ENCODE measurements around the gene TLR3.
"Not testable (repeated sequence)": the region's sequence is repeated elsewhere in the genome, so short reads cannot be mapped to it uniquely, and the experiment has no call there.

The TLR3 gene

DNA sequence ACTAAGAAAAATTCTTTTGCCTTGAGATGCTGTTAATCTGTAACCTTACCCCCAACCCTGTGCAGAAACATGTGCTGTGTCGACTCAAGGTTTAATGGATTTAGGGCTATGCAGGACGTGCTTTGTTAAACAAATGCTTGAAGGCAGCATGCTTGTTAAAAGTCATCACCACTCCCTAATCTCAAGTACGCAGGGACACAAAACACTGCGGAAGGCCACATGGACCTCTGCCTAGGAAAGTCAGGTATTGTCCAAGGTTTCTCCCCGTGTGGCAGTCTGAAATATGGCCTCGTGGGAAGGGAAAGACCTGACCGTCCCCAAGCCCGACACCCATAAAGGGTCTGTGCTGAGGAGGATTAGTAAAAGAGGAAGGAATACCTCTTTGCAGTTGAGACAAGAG, 18.8 kb upstream of the TLR3 start:
- DNase-seq: not testable (repeated sequence)

DNA sequence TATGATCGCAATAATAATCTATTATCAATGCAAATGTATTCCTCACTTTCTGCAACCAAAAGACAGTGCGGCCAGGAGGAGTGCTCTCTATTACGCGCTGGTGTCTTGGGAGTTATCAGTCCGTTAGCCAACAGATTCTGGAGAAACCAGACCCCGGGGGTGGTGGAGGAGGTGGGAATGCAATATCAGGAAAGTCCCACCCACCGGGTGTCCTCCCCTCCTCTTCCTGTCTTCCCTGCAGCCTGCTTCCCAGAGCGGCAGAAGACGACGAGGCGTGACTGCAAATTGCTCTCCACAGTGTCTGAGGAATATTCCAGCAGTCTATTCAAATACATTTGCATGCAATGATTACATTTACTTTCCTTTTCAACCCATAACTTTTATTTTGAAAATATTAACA, 17.9 kb upstream of the TLR3 start:
- no peak for DNase-seq

DNA sequence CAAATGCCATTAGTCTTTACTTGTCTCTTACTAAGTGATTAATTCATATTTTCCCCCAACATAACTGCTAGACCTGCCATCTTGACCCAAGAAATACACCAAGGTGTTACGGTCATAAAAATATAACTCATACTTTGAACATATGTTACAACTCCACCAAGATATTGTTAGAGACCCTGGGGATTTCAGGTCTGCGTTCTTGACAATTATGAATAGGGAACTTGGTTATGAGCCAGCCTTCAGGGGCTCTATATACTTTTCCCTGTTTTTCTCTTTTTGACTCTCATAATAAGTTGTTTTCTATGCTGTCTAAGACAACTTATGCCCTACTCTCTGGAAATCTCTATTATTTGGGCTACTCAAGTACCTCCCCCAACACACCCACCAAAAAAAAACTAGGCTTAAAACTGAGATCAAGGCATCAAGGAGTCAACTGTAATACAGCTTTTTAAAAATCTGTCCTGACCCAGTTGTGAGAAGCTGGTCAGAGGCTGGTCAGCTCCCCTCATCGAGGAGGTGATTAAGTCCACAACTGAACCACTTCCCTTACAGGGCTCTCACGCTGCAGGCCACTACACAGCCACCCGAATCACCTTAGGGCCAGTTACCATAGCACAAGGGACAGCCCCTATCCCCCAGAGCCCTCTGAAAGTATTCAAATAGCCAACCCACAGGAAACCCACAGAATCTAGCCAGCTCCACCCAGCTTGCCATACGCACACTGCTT, 10.5 kb upstream of the TLR3 start:
- peak; percentile 31 for DNase-seq

DNA sequence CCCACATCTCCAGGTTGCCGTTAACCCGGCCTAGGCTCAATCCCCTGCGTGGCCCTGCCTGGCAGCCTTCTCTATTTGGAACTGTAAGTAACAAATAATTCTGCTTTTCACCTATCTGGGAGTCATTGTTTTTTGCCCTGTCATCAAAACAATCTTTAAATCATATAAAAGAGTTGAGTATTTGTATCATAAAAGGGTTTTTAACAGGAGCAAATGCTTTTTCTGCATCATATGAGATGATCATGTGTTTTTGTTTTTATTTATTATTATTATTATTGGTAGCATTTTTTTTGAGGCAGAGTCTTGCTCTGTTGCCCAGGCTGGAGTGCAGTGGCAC, 10.0 kb upstream of the TLR3 start:
- no peak for DNase-seq

DNA sequence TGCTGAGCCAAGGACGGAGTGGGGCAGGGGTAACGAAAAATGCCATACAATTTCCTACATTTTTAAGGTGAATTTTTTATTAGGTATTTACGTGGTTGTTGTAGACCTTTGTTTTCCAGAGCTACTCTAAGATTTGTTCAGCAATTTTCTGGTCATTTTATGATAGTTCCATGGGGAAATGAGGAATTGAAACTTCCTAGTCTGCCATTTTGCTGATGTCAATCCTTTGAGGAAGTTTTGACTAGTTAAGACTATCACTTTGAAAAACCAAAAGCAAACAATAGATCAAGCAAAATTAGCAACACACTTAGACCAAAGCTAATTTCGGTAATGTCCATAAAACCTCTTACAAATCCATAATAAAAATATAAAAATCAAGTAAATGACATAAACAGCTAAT, 7.0 kb upstream of the TLR3 start:
- DNase-seq: no peak

DNA sequence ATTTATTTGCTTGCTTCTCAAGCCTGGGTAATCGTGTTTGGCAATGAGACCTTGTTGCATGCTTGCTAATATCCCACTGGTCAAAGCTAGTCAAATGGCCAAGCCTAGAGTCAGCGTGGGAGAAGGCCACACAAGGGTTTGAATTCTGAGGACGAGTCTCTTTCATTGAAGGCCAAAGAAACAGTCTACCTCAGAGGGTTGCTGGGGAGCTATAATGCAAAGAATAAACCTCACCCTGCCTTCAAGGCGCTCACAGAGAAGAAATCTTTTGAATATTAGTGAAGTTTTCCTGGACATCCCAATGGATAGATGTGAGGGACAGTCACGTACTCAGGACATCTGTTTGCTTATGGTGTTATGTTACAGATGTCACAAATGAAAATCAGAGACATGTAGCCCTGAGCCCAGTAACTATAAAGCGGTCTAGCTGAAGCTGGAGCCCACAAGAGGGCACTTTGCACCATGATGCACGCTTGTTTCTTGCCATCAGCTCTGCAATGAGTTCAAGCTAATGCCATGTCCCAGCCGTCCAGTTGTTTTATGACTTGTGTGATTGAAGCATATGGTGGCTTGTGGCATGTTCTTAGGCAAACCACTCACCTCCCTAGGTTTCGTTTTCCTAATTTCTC, 1.1 kb upstream of the TLR3 start:
- no peak for DNase-seq

DNA sequence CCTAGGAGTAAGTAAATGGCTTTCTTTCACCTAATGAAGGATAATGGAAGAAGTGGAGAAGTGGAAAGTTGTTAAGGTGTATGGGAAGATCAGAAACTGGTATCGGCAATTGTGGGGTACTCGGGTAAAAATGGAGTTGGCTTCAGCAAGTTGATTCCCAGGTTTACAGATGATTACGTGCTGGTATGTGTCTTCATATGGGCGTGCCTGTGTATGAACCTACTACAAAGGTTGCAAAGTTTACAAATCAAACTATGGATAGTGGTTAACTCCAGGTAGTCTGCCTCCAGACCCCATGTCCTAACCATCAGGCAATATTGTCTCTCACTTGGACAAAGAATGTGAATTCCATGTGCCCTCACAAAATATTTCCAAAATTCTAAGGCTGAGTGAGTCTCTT, 773 bp downstream of the TLR3 start:
- DNase-seq: no peak

DNA sequence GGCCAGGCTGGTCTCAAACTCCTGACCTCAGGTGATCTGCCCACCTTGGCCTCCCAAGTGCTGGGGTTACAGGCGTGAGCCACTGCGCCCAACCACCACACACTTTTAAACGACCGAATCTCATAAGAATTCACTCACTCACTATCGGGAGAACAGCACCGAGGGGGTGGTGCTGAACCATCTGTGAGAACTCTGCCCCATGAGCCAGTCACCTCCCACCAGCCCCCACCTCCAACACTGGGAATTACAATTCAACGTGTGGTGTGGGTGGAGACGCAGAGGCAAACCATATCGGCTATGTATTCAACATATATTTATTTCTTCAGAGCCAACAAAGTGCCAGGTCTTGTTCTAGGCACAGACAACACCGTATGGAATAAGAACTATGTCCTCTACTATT, 3.6 kb downstream of the TLR3 start:
- no peak for DNase-seq

DNA sequence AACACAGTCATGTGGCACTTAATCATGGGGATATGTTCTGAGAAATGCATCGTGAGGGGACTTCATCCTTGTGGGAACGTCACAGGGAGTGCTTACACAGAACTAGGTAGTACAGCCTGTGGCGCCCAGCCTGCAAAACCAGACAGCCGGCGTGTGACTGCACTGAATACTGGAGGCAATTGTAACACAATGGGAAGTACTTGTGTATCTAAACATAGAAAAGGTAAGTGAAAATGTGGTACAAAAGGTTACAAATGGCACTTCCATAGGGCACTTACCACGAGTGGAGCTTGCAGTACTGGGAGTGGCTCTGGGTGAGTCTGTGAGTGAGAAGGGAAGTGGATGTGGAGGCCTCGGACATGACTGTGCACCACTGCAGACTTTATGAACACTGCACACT, 5.2 kb downstream of the TLR3 start:
- no peak for DNase-seq

DNA sequence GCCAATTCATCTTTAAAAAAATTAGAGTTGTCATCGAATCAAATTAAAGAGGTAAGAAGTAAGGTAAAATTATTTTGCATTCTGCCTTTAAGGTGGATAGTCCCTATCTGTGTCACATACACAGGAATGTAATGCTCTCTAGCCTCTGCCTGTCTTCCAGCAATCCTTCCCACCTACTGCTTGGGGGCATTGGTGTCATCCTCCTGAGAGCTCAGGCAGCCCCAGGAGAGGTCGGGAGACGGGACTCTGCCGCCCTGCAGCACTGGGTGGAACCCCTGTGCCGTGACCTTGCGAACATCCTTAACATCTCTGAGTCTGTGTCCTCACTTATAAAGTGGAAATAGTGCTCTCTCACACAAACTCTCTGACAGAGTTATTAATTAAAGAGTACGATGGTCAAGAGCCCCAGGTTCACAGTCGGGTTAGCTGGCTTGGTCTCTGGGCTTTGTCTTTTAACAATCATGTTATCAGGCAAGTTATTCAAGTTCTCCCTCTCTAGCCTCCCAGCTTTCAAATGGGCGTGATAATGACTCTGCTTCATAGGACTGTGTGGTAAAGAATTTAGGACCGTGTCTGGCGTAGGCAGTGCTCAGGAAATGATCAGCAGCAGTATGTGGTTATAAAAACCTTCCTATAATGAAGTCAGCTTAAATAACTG, 10.2 kb downstream of the TLR3 start:
- DNase-seq: no peak

DNA sequence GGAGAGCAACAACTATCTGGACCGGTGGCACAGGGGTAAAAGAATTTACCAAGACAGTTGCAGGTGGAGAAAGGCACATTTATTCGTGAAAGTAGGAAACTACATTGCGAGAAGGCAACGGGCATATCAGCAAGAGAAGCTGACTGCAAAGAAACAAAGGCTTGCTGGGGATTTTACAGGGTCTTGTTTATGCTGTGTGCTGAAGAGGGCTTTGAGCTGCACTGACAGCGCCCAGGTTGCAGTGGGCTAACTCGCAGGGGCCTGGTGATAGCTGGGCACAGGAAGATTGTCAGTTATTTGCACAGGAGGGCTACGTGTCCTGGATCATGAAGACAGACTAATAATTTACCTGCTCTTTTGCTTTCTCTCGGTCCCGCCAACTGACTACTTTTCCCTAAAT, 10.7 kb downstream of the TLR3 start:
- no peak for DNase-seq

DNA sequence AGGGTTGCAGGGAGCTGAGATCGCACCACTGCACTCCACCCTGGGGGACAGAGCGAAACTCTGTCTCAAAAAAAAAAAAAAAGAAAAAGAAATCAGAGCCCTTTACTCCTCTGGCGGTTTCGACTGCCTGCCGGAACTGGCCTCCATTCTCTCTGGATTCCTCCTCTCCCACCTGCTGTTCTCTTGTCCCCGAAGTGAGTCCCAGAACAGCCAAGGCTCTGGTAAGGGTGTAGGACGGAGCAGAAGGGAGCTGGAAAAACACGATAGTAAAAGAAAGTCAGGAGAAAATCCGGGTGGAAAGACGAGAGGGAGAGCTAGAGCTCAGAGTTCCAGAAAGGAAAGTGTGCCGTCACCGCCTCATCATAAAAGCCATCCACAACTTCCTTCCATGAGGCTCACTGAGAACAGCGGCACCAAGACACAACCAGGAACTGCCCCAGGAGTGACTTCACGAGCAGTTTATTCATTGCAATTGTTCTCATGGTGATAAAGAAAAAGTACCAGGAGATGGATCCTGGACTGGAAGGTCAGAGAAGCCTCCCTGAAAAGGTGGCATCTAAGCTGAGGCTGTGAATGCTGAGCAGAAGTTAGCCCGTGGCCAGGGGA, 12.3 kb downstream of the TLR3 start:
- DNase-seq: no peak

DNA sequence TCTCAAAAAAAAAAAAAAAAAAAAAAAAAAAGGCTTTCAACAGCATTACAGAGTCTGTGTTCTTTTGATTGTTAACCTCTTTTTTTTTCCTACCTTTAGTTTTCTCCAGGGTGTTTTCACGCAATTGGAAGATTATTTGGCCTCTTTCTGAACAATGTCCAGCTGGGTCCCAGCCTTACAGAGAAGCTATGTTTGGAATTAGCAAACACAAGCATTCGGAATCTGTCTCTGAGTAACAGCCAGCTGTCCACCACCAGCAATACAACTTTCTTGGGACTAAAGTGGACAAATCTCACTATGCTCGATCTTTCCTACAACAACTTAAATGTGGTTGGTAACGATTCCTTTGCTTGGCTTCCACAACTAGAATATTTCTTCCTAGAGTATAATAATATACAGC, 13.3 kb downstream of the TLR3 start:
- DNase-seq: no peak

DNA sequence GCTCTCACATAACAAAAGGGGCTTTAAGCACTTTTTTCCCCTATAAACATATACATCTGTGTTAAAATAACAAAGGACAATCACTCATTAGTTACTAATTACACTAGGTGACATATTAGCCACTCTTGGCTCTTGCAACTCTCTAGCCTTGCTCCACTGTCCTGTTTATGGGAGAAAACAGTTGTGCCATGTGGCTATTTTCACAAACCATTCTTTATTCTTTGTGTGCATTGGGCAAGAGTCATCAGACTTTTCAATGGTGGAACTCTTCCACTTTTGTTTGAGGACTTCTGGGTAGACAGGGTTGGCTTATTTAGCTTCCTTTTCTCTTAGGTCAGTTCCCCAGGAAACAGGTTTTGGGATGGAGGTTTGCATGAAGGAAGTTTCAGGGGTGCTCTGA, 19.6 kb downstream of the TLR3 start:
- DNase-seq: no peak

DNA sequence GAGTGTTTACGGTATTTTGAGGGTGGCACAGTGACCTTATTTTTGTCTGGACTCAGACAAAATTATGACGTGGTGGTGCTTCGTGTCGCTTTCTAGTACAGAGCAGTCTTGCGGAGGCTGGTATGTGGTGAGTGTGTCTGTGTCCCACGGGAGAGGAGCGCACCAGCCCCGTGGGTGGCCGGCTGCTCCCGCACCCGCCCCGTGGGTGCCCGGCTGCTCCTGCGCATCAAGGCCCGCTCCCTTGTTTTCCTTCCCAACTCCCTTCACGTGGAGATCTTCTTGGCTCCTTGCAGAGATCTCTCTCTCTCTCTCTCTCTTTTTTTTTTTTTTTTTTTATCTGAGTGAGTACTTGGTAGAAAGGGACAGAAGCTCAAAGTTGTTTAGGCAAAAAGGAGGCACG, 23.3 kb downstream of the TLR3 start:
- no peak for DNase-seq

DNA sequence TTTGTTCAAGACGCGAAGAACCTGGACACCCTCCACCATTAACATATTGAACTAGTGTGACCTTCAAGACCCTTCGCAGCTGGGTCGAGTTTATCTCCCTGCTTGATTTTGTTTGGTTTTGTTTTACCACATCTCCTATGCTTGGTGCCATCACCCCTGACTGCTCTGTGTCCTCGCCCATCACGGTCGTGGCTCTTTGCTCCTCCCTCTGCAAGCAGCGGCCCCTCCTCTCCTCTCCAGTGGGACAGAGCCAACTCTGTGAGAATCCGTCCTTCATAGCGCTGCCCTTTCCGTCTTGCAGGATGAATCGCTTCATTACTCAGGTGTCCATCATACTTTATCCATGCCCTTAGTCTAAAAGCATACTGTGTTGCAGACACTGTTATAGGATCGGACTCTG, 26.4 kb downstream of the TLR3 start:
- no peak for DNase-seq

DNA sequence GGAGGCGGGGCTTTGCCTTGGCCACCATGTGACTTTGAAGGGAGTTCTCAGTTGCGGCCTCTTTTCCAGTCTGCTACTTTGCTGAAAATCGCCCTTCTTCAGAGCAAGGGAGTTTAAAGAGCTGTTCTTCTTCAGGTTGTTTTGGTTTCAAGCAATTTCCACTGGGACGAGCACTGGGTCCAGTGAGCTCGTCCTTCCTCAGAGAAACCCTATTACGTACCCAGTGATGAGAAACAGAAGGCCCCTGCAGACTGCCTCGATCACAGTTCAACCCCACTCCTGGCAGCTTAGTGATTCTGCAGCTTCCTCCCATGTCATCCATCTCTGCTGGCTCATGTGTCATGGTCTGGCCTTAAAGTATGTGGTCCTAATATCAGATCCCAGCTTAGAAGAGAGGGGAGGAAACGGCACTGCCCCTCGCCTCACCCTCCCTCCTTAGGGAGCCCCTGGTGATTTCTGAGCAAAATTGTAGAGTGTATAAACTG, 27.8 kb downstream of the TLR3 start:
- DNase-seq: no peak

DNA sequence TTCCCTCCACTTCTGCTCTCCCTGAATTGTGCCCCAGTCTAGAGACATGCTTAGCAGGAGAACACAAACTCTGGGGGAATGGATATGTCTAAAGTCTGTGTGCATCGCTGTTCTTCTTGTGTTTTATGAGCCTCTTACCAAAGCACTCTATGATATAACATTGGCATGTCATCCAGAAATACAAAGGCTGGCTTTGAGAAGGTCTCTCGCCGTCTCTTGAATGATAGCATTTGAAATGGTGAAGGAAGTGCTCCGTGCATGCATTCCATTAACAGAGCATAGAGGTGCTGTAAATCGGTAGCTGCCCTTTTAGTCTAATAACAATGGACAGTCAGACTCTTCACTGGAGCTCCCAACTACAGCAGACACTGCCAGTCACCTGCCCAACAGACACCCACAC, 28.4 kb downstream of the TLR3 start:
- no peak for DNase-seq

DNA sequence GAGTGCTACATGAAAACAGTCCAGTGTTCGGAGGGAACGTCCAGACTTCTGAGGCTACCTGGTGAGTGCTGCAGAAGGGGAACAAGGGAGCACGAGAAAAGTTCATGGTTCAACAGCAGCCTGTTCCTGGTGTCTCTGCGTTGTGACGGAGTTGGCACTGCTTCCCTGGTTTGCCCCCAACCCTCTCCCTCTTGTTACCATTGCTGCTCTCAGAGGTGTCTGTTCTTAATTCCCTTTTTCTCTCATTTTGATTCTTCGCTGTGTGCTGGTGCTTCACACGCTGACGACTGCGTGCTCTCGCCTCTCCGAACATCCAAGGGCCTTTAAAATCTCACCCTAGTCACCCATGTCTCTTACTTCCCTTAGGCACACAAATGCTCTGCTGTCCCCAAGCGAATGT, 34.0 kb downstream of the TLR3 start:
- DNase-seq: no peak

DNA sequence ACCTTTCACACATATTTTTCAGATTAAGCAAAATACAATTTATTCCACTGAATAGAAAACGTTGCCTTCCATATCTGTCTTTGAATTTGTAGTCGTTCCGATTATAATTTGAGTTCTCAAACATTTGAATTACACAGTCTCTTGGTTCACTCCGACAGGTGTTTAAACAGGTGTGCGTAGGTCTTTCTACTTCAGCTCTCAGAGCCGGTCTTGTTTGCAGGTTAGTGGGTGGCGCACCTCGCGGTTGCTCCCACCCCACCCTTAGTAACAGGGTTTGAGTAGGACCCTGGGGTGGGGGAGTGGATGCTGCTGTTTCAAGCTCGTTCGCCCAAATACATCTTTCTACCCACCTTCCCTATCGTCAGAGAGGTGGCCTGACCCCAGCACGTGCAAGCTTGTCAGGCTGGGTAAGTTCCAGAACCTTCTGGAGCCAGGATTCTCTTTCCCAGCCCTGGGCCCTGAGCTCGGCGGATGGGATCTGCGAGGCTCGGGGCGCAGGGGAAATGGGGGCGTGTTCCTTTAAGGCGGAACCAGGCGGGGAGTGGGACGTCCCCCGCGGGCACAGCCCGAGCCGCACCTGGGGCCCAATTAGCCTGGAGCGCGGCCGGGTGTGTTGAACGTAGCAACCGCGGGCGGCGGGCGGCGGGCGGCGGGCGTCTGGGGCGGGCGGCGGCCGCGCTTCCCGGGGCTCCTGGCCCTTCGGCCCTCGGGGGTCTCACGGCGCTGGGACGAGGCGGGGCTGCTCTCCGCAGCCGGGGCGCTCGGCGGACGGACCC, 35.3 kb downstream of the TLR3 start, which contains the start of gene FAM149A:
FAM149A (plus strand) TSS at position 591 of the 776 bp plus-strand sequence.
- peak; percentile 40 for DNase-seq

DNA sequence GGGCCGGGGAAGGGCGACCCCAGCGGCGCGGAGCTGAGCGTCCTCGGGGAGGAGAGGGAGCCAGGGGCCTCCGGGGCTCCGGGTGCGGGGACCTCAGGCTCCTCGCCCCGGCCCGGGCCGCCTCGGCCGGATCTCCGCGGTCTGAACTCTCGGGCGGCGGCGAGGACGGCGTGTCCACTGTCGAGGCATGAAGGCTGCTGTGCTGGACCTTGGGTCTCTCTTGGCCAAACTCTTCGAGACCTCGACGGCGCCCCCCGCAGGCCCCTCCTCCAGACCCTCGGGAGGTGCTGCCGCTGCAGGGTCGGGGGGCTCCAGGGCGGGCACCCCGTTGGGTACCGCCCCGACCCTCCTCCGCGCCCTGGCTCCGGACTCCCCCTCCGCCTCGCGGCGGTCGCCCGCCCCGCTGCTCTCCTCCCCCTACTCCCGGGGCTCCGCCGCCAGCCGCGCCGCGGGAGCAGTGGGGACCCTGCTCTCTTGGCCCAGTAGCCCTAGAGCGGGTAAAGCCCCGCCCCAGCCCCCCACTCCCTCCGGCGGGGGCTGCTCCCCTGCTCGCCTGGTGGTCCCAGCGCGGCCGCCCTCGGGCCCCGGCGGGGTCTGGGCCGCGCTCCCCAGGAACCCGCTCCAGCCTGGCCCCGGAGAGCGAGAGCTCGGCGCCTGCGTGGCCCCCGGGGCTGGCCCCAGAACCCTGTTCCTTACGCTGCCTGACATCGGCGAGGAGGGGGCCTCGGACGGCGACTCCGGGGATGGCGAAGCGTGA, 36.1 kb downstream of the TLR3 start:
- peak; percentile 31 for DNase-seq

DNA sequence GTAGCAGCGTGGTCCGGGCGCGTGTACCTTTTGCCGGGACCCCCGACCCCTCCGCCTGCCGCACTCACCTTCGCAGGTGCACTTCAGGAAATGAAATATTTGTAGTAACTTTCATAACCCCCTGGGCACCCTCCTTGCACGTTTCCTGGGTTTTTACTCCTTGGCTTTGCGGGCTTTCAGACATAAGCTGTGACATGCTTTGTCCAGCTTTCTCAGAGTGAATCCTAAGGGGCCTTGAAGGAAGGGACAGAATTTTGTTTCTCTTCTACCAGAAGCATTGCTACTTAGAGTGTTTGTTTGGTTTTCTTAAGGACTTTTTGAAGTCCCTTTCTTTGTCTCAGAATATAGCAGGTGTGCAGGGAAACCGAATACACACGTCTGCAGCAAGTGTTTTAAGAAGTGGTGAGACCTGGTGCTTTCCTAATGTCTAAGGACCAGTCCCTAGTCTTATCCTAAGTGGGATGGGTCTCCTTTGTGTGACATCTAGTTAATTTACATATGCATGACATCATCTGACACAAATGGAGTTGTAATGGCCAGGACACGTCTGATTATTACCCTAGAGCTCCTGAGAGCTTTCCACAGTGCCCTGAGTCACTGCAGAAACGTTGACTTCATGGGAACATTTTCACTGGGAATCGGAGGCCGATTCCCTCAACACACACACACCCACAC, 36.8 kb downstream of the TLR3 start:
- no peak for DNase-seq
